ENCODE measurements around the gene SDCCAG8. TPM values are rescaled to one million over a fixed set of nuclear protein-coding genes. Genes with fewer than 3 reads are reported as not detected.

SDCCAG8 gene
- total RNA-seq, 1 donor from 2014 or later, result 24.5 TPM

DNA sequence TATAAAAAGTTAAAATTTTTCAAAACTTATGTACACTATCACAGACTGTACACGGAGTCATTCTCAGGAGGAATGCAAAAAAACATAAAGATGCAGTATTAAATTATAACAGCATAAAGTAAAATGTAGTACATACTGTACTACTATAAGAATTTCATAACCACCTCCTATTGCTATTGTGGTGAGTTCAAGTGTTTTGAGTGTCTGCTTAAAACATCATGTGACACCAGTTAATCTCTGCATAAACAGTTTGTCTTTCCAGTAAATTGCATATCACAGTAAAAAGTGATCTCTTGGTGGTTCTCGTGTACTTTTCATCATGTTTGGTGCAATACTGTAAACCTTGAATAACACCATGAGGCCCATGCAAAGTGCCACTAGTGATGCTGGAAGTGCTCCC lies 45.2 kb downstream of the SDCCAG8 start:
- no peaks in the 10 kb centered on the region for H3K27me3 Mint-ChIP-seq (ENCODE audit: low read depth, unreplicated experiment)
- Histone ChIP-seq H3K27ac (ENCODE audit: low read depth, low read length) (no peak overlapping the region), H4K20me1 (ENCODE audit: insufficient read depth, low read length) (no peaks in the 10 kb centered on the region), H2AFZ (ENCODE audit: low read depth, low read length) (no peak overlapping the region), H3K4me1 (ENCODE audit: insufficient read depth, low read length) (no peaks in the 10 kb centered on the region), H3K9me3 (ENCODE audit: insufficient read depth, low read depth, low read length) (no peaks in the 10 kb centered on the region), H3K9ac (ENCODE audit: low read length) (no peak overlapping the region), H3K36me3 (ENCODE audit: insufficient read depth, low read length) (peaks cover 21% of the 10 kb centered on the region), H3K4me2 (ENCODE audit: low read length) (no peak overlapping the region), H3K79me2 (ENCODE audit: insufficient read depth, low read length) (peaks cover 2% of the 10 kb centered on the region), H3K27me3 (ENCODE audit: insufficient read depth, low read length) (no peaks in the 10 kb centered on the region), H3K4me3 (ENCODE audit: insufficient read depth, low read depth, low read length) (no peak overlapping the region)
- H3K36me3 Mint-ChIP-seq (ENCODE audit: low read depth, unreplicated experiment), result peaks cover 20% of the 10 kb centered on the region
- no peak for TF ChIP-seq EZH2 (IDR thresholded peaks at IDR 0.05; ENCODE audit: insufficient read depth, low read length)
- TF ChIP-seq, protein P1, sequence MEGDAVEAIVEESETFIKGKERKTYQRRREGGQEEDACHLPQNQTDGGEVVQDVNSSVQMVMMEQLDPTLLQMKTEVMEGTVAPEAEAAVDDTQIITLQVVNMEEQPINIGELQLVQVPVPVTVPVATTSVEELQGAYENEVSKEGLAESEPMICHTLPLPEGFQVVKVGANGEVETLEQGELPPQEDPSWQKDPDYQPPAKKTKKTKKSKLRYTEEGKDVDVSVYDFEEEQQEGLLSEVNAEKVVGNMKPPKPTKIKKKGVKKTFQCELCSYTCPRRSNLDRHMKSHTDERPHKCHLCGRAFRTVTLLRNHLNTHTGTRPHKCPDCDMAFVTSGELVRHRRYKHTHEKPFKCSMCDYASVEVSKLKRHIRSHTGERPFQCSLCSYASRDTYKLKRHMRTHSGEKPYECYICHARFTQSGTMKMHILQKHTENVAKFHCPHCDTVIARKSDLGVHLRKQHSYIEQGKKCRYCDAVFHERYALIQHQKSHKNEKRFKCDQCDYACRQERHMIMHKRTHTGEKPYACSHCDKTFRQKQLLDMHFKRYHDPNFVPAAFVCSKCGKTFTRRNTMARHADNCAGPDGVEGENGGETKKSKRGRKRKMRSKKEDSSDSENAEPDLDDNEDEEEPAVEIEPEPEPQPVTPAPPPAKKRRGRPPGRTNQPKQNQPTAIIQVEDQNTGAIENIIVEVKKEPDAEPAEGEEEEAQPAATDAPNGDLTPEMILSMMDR (IDR thresholded peaks at IDR 0.05; ENCODE audit: insufficient read depth, low read depth, low read length), result no peak
- no peaks in the 10 kb centered on the region for H3K9me3 Mint-ChIP-seq (ENCODE audit: unreplicated experiment)
- no peak for DNase-seq (ENCODE audit: low read depth)
- no peaks in the 10 kb centered on the region for H3K4me1 Mint-ChIP-seq (ENCODE audit: low read depth, unreplicated experiment)
- H3K27ac Mint-ChIP-seq (ENCODE audit: unreplicated experiment), result no peak overlapping the region
- no peak overlapping the region for H3K4me3 Mint-ChIP-seq (ENCODE audit: unreplicated experiment)
- FAIRE-seq, result no peak

DNA sequence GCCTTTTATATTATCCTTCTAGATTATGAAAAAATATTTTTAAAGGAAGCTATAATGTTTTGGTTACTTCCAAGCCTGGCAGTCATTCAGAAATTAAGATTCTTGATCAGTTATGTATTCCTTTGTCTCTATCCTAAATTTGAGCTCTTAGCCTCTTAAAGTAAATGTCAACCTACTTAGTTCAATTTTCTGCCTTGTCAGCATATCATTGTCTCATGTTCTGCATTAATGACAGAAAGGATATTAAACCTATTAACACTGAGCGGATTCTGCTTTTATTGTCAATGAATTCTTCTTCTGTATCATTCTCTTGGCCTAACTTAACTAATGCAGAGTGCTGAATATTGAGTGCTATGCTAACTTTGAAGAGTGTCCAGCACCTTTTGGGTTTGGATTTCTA lies 56.0 kb downstream of the SDCCAG8 start:
- FAIRE-seq, result no peak
- H3K9me3 ChIP-seq (ENCODE audit: insufficient read depth, low read depth, low read length), result no peaks in the 10 kb centered on the region
- H3K9me3 Mint-ChIP-seq (ENCODE audit: unreplicated experiment), result peaks cover 3% of the 10 kb centered on the region
- no peak overlapping the region for H2AFZ ChIP-seq (ENCODE audit: low read depth, low read length)
- H3K4me1 Mint-ChIP-seq (ENCODE audit: low read depth, unreplicated experiment), result peaks cover 18% of the 10 kb centered on the region
- peaks cover 4% of the 10 kb centered on the region for H3K36me3 Mint-ChIP-seq (ENCODE audit: low read depth, unreplicated experiment)
- peaks cover 2% of the 10 kb centered on the region for H3K4me1 ChIP-seq (ENCODE audit: insufficient read depth, low read length)
- no peak overlapping the region for H3K4me2 ChIP-seq (ENCODE audit: low read length)
- TF ChIP-seq, protein P1 (IDR thresholded peaks at IDR 0.05; ENCODE audit: insufficient read depth, low read depth, low read length), result no peak
- no peak for TF ChIP-seq EZH2 (IDR thresholded peaks at IDR 0.05; ENCODE audit: insufficient read depth, low read length)
- H3K27ac Mint-ChIP-seq (ENCODE audit: unreplicated experiment), result no peak overlapping the region
- no peak overlapping the region for H3K27ac ChIP-seq (ENCODE audit: low read depth, low read length)
- H3K4me3 ChIP-seq (ENCODE audit: insufficient read depth, low read depth, low read length), result no peak overlapping the region
- H3K4me3 Mint-ChIP-seq (ENCODE audit: unreplicated experiment), result no peak overlapping the region
- DNase-seq (ENCODE audit: low read depth), result no peak
- H4K20me1 ChIP-seq (ENCODE audit: insufficient read depth, low read length), result peaks cover 4% of the 10 kb centered on the region
- no peak overlapping the region for H3K9ac ChIP-seq (ENCODE audit: low read length)
- H3K27me3 Mint-ChIP-seq (ENCODE audit: low read depth, unreplicated experiment), result no peaks in the 10 kb centered on the region
- H3K36me3 ChIP-seq (ENCODE audit: insufficient read depth, low read length), result peaks cover 13% of the 10 kb centered on the region
- no peaks in the 10 kb centered on the region for H3K27me3 ChIP-seq (ENCODE audit: insufficient read depth, low read length)
- H3K79me2 ChIP-seq (ENCODE audit: insufficient read depth, low read length), result peaks cover 5% of the 10 kb centered on the region

DNA sequence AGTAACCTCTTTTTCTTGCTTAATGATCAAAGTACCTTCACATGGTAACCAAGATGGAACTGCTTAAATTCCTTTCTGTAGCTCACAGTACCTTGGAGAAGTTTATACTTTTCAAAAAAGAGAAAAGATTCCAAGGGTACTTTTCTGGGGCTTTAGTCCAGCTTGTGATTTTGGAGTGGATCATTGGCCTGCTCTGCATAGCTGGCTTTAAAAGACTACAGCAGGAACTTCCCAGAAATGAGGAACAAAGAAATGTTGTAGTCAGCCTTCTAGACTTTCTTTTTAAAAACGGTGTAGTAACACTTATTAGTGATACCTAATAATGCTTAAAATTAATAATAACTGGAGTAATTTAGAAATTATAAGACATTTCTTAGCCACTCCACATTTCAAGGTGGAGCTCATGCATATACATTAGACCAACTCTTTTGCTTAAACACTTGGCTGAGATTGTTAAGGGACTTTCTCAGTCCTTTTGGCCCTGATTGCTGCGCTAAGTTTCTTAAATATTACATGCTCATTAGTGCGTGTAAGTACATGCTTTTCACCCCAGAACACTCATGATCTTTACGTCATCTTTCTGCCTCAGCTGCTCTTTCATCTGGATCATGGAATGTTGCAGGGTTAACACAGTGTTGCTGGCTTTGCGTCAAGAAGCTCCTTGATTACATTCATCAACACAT lies 57.3 kb downstream of the SDCCAG8 start:
- Mint-ChIP-seq H3K27me3 (ENCODE audit: low read depth, unreplicated experiment) (no peaks in the 10 kb centered on the region), H3K27ac (ENCODE audit: unreplicated experiment) (no peak overlapping the region), H3K4me1 (ENCODE audit: low read depth, unreplicated experiment) (peaks cover 13% of the 10 kb centered on the region), H3K36me3 (ENCODE audit: low read depth, unreplicated experiment) (peaks cover 8% of the 10 kb centered on the region), H3K4me3 (ENCODE audit: unreplicated experiment) (no peak overlapping the region), H3K9me3 (ENCODE audit: unreplicated experiment) (peaks cover 5% of the 10 kb centered on the region)
- H3K9ac ChIP-seq (ENCODE audit: low read length), result no peak overlapping the region
- H4K20me1 ChIP-seq (ENCODE audit: insufficient read depth, low read length), result peaks cover 4% of the 10 kb centered on the region
- no peak for DNase-seq (ENCODE audit: low read depth)
- FAIRE-seq, result no peak
- TF ChIP-seq, protein P1 (IDR thresholded peaks at IDR 0.05; ENCODE audit: insufficient read depth, low read depth, low read length), result no peak
- TF ChIP-seq EZH2 (IDR thresholded peaks at IDR 0.05; ENCODE audit: insufficient read depth, low read length), result no peak
- no peak overlapping the region for H3K4me2 ChIP-seq (ENCODE audit: low read length)
- peaks cover 20% of the 10 kb centered on the region for H3K36me3 ChIP-seq (ENCODE audit: insufficient read depth, low read length)
- H3K4me1 ChIP-seq (ENCODE audit: insufficient read depth, low read length), result peaks cover 2% of the 10 kb centered on the region
- H3K27me3 ChIP-seq (ENCODE audit: insufficient read depth, low read length), result no peaks in the 10 kb centered on the region
- H3K79me2 ChIP-seq (ENCODE audit: insufficient read depth, low read length), result peaks cover 5% of the 10 kb centered on the region
- H2AFZ ChIP-seq (ENCODE audit: low read depth, low read length), result no peak overlapping the region
- H3K27ac ChIP-seq (ENCODE audit: low read depth, low read length), result no peak overlapping the region
- no peaks in the 10 kb centered on the region for H3K9me3 ChIP-seq (ENCODE audit: insufficient read depth, low read depth, low read length)
- no peak overlapping the region for H3K4me3 ChIP-seq (ENCODE audit: insufficient read depth, low read depth, low read length)

All from astrocyte (in vitro differentiated cells and primary cell).